Measurements from ENCODE around the gene HS3ST3A1. TPM values are rescaled to one million over a fixed set of nuclear protein-coding genes. Genes with fewer than 3 reads are reported as not detected.

Gene HS3ST3A1
- total RNA-seq, 1 experiment from 2014 or later = 3.4 TPM

GRCh38 chr17:13513039-13513405, 88.7 kb downstream of the HS3ST3A1 start:
- H3K4me1 Mint-ChIP-seq = peaks cover 6 to 18% of the 10 kb centered on the region in 2 experiments
- no peaks in the 10 kb centered on the region for H3K9me3 Mint-ChIP-seq
- Histone ChIP-seq H4K91ac (ENCODE audit: insufficient read length, low read depth, low read length) (no peak overlapping the region), H2BK12ac (ENCODE audit: insufficient read length, low read depth, low read length) (no peak overlapping the region), H4K5ac (ENCODE audit: insufficient read length, low read depth, low read length) (no peak overlapping the region), H2AK5ac (ENCODE audit: insufficient read length, low read length) (no peak overlapping the region), H3K4me2 (ENCODE audit: insufficient read depth, insufficient read length, low read length) (no peak overlapping the region), H4K8ac (replicated peaks; ENCODE audit: insufficient read length, low read depth, low read length) (no peak overlapping the region), H2BK5ac (ENCODE audit: insufficient read length, low read length) (no peak overlapping the region), H2BK15ac (ENCODE audit: low read depth, low read length) (no peak overlapping the region), H3K9ac (ENCODE audit: extremely low read depth, insufficient read length, low read length) (no peak overlapping the region), H2BK20ac (ENCODE audit: low read depth, low read length, poor library complexity, severe bottlenecking) (no peak overlapping the region), H2AFZ (ENCODE audit: low read length) (no peak overlapping the region), H3K4me1 (ENCODE audit: insufficient read depth, low read length) (no peaks in the 10 kb centered on the region), H3K9me3 (ENCODE audit: control insufficient read depth, low read depth, low read length) (no peaks in the 10 kb centered on the region), H3K79me1 (ENCODE audit: insufficient read depth, low read depth, low read length, poor library complexity, severe bottlenecking) (no peaks in the 10 kb centered on the region), H3K79me2 (ENCODE audit: insufficient read depth, low read length) (no peaks in the 10 kb centered on the region), H2BK120ac (ENCODE audit: low read depth, low read length, poor library complexity, severe bottlenecking) (no peak overlapping the region), H3K27ac (ENCODE audit: insufficient read length, low read depth, low read length) (no peak overlapping the region), H3T11ph (ENCODE audit: low read length) (no peak overlapping the region), H3K18ac (ENCODE audit: insufficient read length, low read depth, low read length) (no peak overlapping the region), H3K56ac (ENCODE audit: insufficient read length, low read depth, low read length) (no peak overlapping the region), H3K23ac (ENCODE audit: insufficient read length, low read depth, low read length) (no peak overlapping the region), H3K23me2 (ENCODE audit: insufficient read length, low read depth, low read length, poor library complexity, severe bottlenecking) (no peaks in the 10 kb centered on the region), H3K4ac (ENCODE audit: low read depth, low read length) (no peak overlapping the region), H3K14ac (ENCODE audit: insufficient read depth, low read length) (peak overlapping the region; percentile 47; the same call in 1 of the 2 replicates), H3K27me3 (ENCODE audit: insufficient read depth, low read length) (no peaks in the 10 kb centered on the region), H4K20me1 (ENCODE audit: control insufficient read depth, insufficient read depth, insufficient read length) (no peaks in the 10 kb centered on the region)
- no CpG with 5 or more reads among the region's 8 CpGs for WGBS (ENCODE audit: extremely low coverage, insufficient read length, low lambda C conversion rate)
- peak overlapping the region in 1 of 3 experiments; percentile 65; a peak in 1 of 7 replicates for H3K27ac Mint-ChIP-seq
- TF ChIP-seq CTCF (conservative IDR thresholded peaks at IDR 0.05) = no peak
- H3K36me3 Mint-ChIP-seq (ENCODE audit: insufficient read depth in 1 of 3, low read depth in 3 of 3) = no peaks in the 10 kb centered on the region
- no peak for DNase-seq
- no peaks in the 10 kb centered on the region for H3K27me3 Mint-ChIP-seq (ENCODE audit: low read depth)
- no peak overlapping the region for H3K4me3 Mint-ChIP-seq
